Neutrophil (primary cell): ENCODE measurements around the gene TK2.

Experiments used
- H3K27ac ChIP-seq: fragments of 200-600 bp; sonication (generic); 2 replicates; pipeline ENCODE4 v1.5.1; 2016; ENCODE audit warnings: mild to moderate bottlenecking, moderate library complexity
- H3K27me3 ChIP-seq: fragments of 200-600 bp; sonication (generic); 2 replicates; pipeline ENCODE4 v1.6.0; 2016; ENCODE audit warnings: mild to moderate bottlenecking
- H3K36me3 ChIP-seq: fragments of 200-600 bp; sonication (generic); 2 replicates; pipeline ENCODE4 v1.5.1; 2017
- H3K4me1 ChIP-seq, 2 experiments: fragments of 200-600 bp in 1 of 2; sonication (generic) in 1 of 2; 1 replicate in 1 of 2; 2 replicates in 1 of 2; pipeline versions ENCODE4 v1.5.1 to v1.6.1; 2013 to 2016; ENCODE audit warnings: low read depth in 1 of 2, low read length in 1 of 2, mild to moderate bottlenecking in 1 of 2, moderate library complexity in 1 of 2; ENCODE audit not compliant: control insufficient read depth in 1 of 2, insufficient read depth in 1 of 2
- H3K4me3 ChIP-seq, 2 experiments: fragments of 200-600 bp in 1 of 2; sonication (generic) in 1 of 2; 1 replicate in 1 of 2; 2 replicates in 1 of 2; pipeline ENCODE4 v1.5.1; 2013 to 2016; ENCODE audit warnings: low read depth in 1 of 2, low read length in 1 of 2, mild to moderate bottlenecking in 1 of 2, moderate library complexity in 1 of 2
- H3K9me3 ChIP-seq: fragments of 200-600 bp; sonication (generic); 2 replicates; pipeline ENCODE4 v1.5.1; 2016
- TF ChIP-seq, protein P1 (sequence below): fragments of 200-600 bp; sonication (generic); IDR thresholded peaks from 2 replicates; pipeline ENCODE4 v1.5.1; 2016; ENCODE audit warnings: antibody characterized with exemption

TK2 gene

DNA sequence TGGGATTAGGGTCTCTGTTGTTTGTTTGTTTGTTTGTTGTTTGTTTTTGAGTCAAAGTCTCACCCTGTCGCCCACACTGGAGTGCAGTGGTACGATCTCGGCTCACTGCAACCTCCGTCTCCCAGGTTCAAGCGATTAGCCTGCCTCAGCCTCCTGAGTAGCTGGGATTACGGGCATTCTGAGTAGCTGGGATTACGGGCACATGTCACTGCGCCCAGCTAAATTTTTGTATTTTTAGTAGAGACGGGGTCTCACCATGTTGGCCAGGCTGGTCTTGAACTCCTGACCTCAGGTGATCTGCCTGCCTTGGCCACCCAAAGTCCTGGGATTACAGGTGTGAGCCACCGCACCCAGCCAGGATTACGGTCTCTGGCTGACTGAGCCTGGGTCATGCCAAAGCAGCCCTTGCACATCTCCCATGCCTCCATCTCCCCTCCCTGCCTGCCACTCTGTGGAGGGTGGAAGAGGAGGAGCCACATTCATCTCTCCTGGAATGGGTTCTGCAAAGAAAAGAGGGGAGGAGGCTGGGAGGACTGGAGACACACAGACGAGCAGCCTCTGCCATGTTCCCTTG lies 63.6 kb downstream of the TK2 start:
- TF ChIP-seq, protein P1, sequence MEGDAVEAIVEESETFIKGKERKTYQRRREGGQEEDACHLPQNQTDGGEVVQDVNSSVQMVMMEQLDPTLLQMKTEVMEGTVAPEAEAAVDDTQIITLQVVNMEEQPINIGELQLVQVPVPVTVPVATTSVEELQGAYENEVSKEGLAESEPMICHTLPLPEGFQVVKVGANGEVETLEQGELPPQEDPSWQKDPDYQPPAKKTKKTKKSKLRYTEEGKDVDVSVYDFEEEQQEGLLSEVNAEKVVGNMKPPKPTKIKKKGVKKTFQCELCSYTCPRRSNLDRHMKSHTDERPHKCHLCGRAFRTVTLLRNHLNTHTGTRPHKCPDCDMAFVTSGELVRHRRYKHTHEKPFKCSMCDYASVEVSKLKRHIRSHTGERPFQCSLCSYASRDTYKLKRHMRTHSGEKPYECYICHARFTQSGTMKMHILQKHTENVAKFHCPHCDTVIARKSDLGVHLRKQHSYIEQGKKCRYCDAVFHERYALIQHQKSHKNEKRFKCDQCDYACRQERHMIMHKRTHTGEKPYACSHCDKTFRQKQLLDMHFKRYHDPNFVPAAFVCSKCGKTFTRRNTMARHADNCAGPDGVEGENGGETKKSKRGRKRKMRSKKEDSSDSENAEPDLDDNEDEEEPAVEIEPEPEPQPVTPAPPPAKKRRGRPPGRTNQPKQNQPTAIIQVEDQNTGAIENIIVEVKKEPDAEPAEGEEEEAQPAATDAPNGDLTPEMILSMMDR = no peak
- H3K4me1 ChIP-seq = peaks cover 22 to 40% of the 10 kb centered on the region in 2 experiments
- peak overlapping the region; percentile 71 for H3K27ac ChIP-seq

DNA sequence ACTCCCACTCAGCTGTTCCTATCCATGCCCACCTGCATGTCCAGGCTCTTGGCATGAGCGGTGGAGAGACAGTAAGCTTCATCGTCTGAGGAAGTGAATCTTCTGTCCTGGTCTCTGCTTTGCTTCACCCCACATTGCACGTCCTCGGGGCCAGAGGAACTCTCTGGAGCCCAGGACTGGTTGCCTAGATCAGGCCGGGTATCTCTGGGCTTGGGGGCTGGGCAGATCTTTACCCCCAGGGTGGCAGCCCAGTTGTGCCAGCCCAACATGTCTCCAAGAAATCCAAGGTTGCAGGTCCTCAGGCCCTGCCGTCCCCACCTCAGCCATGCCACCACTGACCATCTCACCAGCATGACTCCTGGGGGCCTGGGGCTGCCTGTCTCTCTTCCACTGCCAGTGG lies 64.5 kb downstream of the TK2 start:
- Histone ChIP-seq H3K9me3 (no peaks in the 10 kb centered on the region), H3K4me1 (peaks cover 22 to 32% of the 10 kb centered on the region in 2 experiments), H3K36me3 (no peaks in the 10 kb centered on the region), H3K4me3 (no peak overlapping the region), H3K27me3 (no peaks in the 10 kb centered on the region), H3K27ac (no peak overlapping the region)
- TF ChIP-seq, protein P1 = no peak

More for the DNA sequence above, 63.6 kb downstream of the TK2 start:
- Histone ChIP-seq H3K27me3 (no peaks in the 10 kb centered on the region), H3K9me3 (no peaks in the 10 kb centered on the region), H3K4me3 (no peak overlapping the region), H3K36me3 (no peaks in the 10 kb centered on the region)

DNA sequence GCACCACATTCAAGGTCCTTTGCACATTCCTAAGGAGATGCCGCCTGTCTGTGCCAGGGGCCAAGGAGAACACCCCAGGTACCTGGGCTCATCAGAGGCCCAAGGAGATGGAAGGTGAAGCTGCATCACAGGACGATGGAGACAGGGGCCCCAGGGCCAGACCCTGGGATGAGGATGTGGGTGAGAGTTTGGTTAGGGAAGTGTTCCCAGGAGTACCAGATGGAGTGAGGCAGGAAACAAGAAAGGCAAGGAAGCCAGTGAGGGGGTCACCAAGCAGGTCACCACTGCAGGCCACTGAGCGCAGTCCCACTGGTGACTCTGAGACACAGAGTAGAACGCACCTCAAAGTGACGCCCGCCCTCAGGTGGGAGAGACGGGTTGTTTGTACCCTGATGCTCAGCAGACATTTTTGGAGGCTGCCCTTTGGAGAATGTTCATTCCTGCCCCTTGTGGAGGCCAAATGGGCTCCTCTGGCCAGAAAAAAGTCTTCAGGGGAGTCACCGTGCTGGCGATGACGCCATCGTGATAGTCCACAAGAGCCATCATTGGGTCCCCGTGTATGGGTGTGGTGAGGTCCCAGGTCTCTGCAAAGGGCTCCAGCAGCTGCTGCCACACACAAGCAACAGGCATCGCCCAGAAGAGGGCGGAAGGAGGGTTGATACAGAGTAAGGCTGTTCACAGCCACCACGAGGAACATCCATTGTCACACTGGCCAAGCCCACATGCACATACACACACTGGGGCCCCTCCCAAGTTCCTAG lies 65.3 kb downstream of the TK2 start:
- Histone ChIP-seq H3K4me1 (peaks cover 22 to 31% of the 10 kb centered on the region in 2 experiments), H3K27me3 (no peaks in the 10 kb centered on the region), H3K27ac (no peak overlapping the region), H3K9me3 (no peaks in the 10 kb centered on the region), H3K36me3 (no peaks in the 10 kb centered on the region), H3K4me3 (no peak overlapping the region)
- TF ChIP-seq, protein P1 = no peak

DNA sequence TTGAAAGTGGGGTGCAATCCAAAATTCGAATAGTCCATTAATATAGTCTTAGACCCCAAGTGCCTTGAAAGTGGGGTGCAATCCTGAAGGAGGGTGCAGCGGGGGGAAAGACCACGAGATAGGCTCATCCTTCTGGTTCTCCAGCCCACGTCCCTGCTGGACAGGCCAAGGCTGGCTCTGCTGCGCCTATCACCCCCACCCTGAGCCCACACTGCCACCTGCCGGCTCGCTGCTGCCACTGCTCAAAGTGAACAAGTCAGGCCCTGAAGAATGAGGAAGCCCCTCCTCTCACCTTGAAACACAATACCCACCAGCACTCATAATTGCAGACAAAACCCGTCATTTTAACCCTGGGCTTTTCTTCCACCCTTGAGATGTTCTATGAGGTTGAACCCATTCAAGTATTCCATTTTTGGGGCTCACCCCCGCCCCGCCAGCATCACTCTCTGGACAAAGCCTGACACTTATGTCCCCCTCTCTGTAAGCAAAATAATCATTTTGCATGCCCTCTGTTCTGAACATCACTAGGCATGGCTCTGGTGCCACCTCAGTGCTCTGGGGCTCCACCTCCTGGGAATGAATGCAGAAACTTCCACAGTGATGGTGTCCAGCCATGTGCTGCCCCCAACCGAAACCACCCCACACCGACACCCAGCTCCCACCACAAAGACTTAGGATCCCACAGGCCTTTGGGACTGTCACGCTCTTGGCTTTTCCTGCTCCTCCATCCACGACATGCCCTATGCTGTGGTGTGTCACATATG lies 66.1 kb downstream of the TK2 start:
- peaks cover 24 to 36% of the 10 kb centered on the region in 2 experiments for H3K4me1 ChIP-seq
- TF ChIP-seq, protein P1 = peak; percentile 97
- no peak overlapping the region for H3K4me3 ChIP-seq
- H3K27ac ChIP-seq = no peak overlapping the region
- no peaks in the 10 kb centered on the region for H3K27me3 ChIP-seq
- H3K36me3 ChIP-seq = no peaks in the 10 kb centered on the region
- H3K9me3 ChIP-seq = no peaks in the 10 kb centered on the region

DNA sequence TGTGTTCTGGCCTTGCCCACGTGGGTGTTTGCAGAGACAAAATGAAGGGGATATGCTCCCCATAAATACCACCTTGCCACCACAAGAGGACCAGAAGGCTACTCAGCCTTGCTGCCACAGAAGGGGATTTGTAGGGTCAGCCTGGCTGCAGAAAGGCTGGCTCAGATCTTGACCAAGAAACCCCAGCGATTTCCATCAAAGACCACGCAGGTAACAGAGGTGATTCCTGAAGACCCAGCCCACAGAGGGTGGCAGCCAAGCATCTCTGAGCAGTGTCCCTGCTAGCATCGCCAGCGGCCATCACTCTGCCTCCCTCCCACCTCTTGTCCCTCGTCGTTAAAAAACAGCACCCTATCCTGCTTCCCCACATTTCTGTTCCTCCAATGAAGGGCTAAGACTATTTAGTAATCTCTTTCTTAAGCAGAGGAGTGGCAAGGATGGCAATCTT lies 68.0 kb downstream of the TK2 start:
- H3K36me3 ChIP-seq = no peaks in the 10 kb centered on the region
- H3K9me3 ChIP-seq = no peaks in the 10 kb centered on the region
- peaks cover 6% of the 10 kb centered on the region for H3K27me3 ChIP-seq
- no peak overlapping the region for H3K4me3 ChIP-seq
- H3K4me1 ChIP-seq = peaks cover 23 to 31% of the 10 kb centered on the region in 2 experiments
- no peak overlapping the region for H3K27ac ChIP-seq
- TF ChIP-seq, protein P1 = no peak
